Tibial nerve (tissue), 4 donors: Measurements from ENCODE around the gene RRP7A. TPM values are rescaled to one million over a fixed set of nuclear protein-coding genes. Genes with fewer than 3 reads are reported as not detected.
"Not testable (repeated sequence)": the region's sequence is repeated elsewhere in the genome, so short reads cannot be mapped to it uniquely, and the experiment has no call there.

ENCODE experiments used
- DNase-seq, 2 donors: peaks; one replicate each; pipeline ENCODE4 v3.0.0-alpha.2; 2019; ENCODE audit warnings: low spot score in 2 of 2
- H3K27ac ChIP-seq, 4 donors: fragments of 200-600 bp; sonication (generic) in 3 of 4; one replicate each; pipeline ENCODE4 v1.5.1; 2017 to 2019; ENCODE audit warnings: mild to moderate bottlenecking in 1 of 4
- H3K27me3 ChIP-seq, 2 donors: fragments of 200-600 bp; sonication (generic) in 1 of 2; one replicate each; pipeline versions ENCODE4 v1.5.1 to v1.6.0; 2017 to 2019
- H3K36me3 ChIP-seq, 3 donors: fragments of 200-600 bp; sonication (generic); one replicate each; pipeline ENCODE4 v1.5.1; 2018 to 2019
- H3K4me1 ChIP-seq, 4 donors: fragments of 200-600 bp; sonication (generic) in 3 of 4; one replicate each; pipeline ENCODE4 v1.5.1; 2017 to 2019
- H3K4me3 ChIP-seq, 4 donors: fragments of 200-600 bp; sonication (generic) in 3 of 4; one replicate each; pipeline ENCODE4 v1.5.1; 2017 to 2019; ENCODE audit warnings: mild to moderate bottlenecking in 1 of 4, moderate library complexity in 1 of 4
- H3K9me3 ChIP-seq, 4 donors: fragments of 200-600 bp; sonication (generic) in 3 of 4; one replicate each; pipeline ENCODE4 v1.5.1; 2017 to 2019
- CTCF ChIP-seq, 5 experiments: fragments of 200-600 bp in 3 of 5; fragments of 450-650 bp in 2 of 5; sonication (generic) in 3 of 5; IDR thresholded peaks; one replicate each; pipeline ENCODE4 v1.5.1; 2016 to 2019; ENCODE audit warnings: antibody characterized with exemption in 5 of 5, mild to moderate bottlenecking in 3 of 5, moderate library complexity in 2 of 5
- EP300 ChIP-seq, 2 donors: sonication (generic); formaldehyde crosslinking; IDR thresholded peaks; one replicate each; pipeline ENCODE4 v1.6.1; 2017; ENCODE audit warnings: antibody characterized with exemption in 2 of 2, mild to moderate bottlenecking in 1 of 2
- POLR2A ChIP-seq, 2 donors: fragments of 450-650 bp; IDR thresholded peaks; one replicate each; pipeline ENCODE4 v1.6.1; 2017; ENCODE audit warnings: antibody characterized with exemption in 2 of 2, mild to moderate bottlenecking in 2 of 2, moderate library complexity in 2 of 2
- WGBS, 2 donors: methylation state at CpG; one replicate each; pipeline ENCODE4 v1.1.5; 2018; 5-methylcytosine and 5-hydroxymethylcytosine counted together
- total RNA-seq, 4 donors: library from RNA; depleted of rRNA; stranded (reverse); fragments of >200 nt; gene quantifications; one replicate each; pipeline ENCODE4 v1.1.0, GENCODE V29; 2016

The RRP7A gene
- total RNA-seq, 4 donors from 2014 or later, result 25.7 to 37.8 (median 29.6) TPM

- Histone ChIP-seq H3K27ac (peak overlapping the region in 1 of 4 donors; percentile 19), H3K9me3 (no peaks in the 10 kb centered on the region), H3K27me3 (no peaks in the 10 kb centered on the region), H3K36me3 (peaks cover 0 to 20% (median 0%) of the 10 kb centered on the region in 3 donors), H3K4me3 (no peak overlapping the region), H3K4me1 (peaks cover 0 to 13% (median 5%) of the 10 kb centered on the region in 4 donors)
- 21% methylated on average over 8 of the region's 8 CpGs for WGBS, 2 donors
- DNase-seq, result no peak
- TF ChIP-seq CTCF (IDR thresholded peaks at IDR 0.05) (no peak), POLR2A (IDR thresholded peaks at IDR 0.05) (no peak), EP300 (IDR thresholded peaks at IDR 0.05) (no peak)
Measured at GRCh38 chr22:42562279-42562678, 42.7 kb upstream of the RRP7A start.

GRCh38 chr22:42561856-42562255 is 42.3 kb upstream of the RRP7A start:
- DNase-seq, result no peak
- H3K27me3 ChIP-seq, result no peaks in the 10 kb centered on the region
- TF ChIP-seq CTCF (IDR thresholded peaks at IDR 0.05), result no peak
- TF ChIP-seq POLR2A (IDR thresholded peaks at IDR 0.05), result no peak
- no peak for TF ChIP-seq EP300 (IDR thresholded peaks at IDR 0.05)
- H3K27ac ChIP-seq, result no peak overlapping the region
- H3K36me3 ChIP-seq, result peaks cover 0 to 20% (median 0%) of the 10 kb centered on the region in 3 donors
- peaks cover 0 to 13% (median 5%) of the 10 kb centered on the region in 4 donors for H3K4me1 ChIP-seq
- no peaks in the 10 kb centered on the region for H3K9me3 ChIP-seq
- 23 to 41% methylated on average over 5 of the region's 5 CpGs for WGBS, 2 donors
- H3K4me3 ChIP-seq, result no peak overlapping the region

GRCh38 chr22:42560781-42561180 is 41.2 kb upstream of the RRP7A start:
- no peak for DNase-seq
- H3K9me3 ChIP-seq, result no peaks in the 10 kb centered on the region
- H3K4me1 ChIP-seq, result peaks cover 0 to 13% (median 5%) of the 10 kb centered on the region in 4 donors
- H3K27ac ChIP-seq, result no peak overlapping the region
- 64 to 67% methylated on average over 7 of the region's 7 CpGs for WGBS, 2 donors
- no peak for TF ChIP-seq EP300 (IDR thresholded peaks at IDR 0.05)
- no peak for TF ChIP-seq POLR2A (IDR thresholded peaks at IDR 0.05)
- TF ChIP-seq CTCF (IDR thresholded peaks at IDR 0.05), result peak in 4 of 5 experiments; percentile 7 to 37 (median 29)
- H3K27me3 ChIP-seq, result no peaks in the 10 kb centered on the region
- H3K36me3 ChIP-seq, result peaks cover 0 to 13% (median 0%) of the 10 kb centered on the region in 3 donors
- H3K4me3 ChIP-seq, result no peak overlapping the region

- peaks cover 0 to 13% (median 5%) of the 10 kb centered on the region in 4 donors for H3K4me1 ChIP-seq
- H3K36me3 ChIP-seq, result peaks cover 0 to 9% (median 0%) of the 10 kb centered on the region in 3 donors
- TF ChIP-seq EP300 (IDR thresholded peaks at IDR 0.05) (no peak), POLR2A (IDR thresholded peaks at IDR 0.05) (no peak), CTCF (IDR thresholded peaks at IDR 0.05) (no peak)
- DNase-seq, result no peak
- H3K27me3 ChIP-seq, result no peaks in the 10 kb centered on the region
- WGBS, 2 donors, result 76 to 84% methylated on average over 8 of the region's 8 CpGs
- no peak overlapping the region for H3K4me3 ChIP-seq
- no peaks in the 10 kb centered on the region for H3K9me3 ChIP-seq
- no peak overlapping the region for H3K27ac ChIP-seq
Measured at GRCh38 chr22:42560381-42560780, 40.8 kb upstream of the RRP7A start.

GRCh38 chr22:42553475-42554361 is 34.1 kb upstream of the RRP7A start, which contains the start of gene SERHL2:
TSS of gene SERHL2 (plus strand) at chr22:42553956. CDS start at chr22:42554021, 65 bp downstream.
- TF ChIP-seq CTCF (IDR thresholded peaks at IDR 0.05) (no peak), EP300 (IDR thresholded peaks at IDR 0.05) (peak in 1 of 2 donors; percentile 42), POLR2A (IDR thresholded peaks at IDR 0.05) (peak in 1 of 2 donors; percentile 47)
- 3% methylated on average over 54 to 64 of the region's 75 CpGs for WGBS, 2 donors
- no peaks in the 10 kb centered on the region for H3K36me3 ChIP-seq
- no peaks in the 10 kb centered on the region for H3K27me3 ChIP-seq
- peak within 1 kb of the TSS in 3 of 4 donors; percentile 33 to 75 (median 50) for H3K27ac ChIP-seq
- peaks cover 0 to 18% (median 5%) of the 10 kb centered on the region in 4 donors for H3K4me1 ChIP-seq
- DNase-seq, result peak; percentile 77 to 92
- no peaks in the 10 kb centered on the region for H3K9me3 ChIP-seq
- peak within 1 kb of the TSS; percentile 51 to 75 (median 54) for H3K4me3 ChIP-seq

GRCh38 chr22:42552294-42552647 is 32.7 kb upstream of the RRP7A start:
- 91 to 93% methylated on average over 6 of the region's 6 CpGs for WGBS, 2 donors
- H3K27me3 ChIP-seq, DNase-seq, H3K4me3 ChIP-seq, H3K36me3 ChIP-seq, H3K9me3 ChIP-seq: not testable (repeated sequence)
- Histone ChIP-seq H3K4me1 (peaks cover 0 to 18% (median 5%) of the 10 kb centered on the region in 4 donors), H3K27ac (peak overlapping the region in 1 of 4 donors; percentile 68)
